Activated CD8-positive, alpha-beta memory T cell treated with anti-CD3 and anti-CD28 coated beads for 1 hour (primary cell): ENCODE results near the gene TRPM6.

ENCODE experiments used
- DNase-seq, 2 donors: peaks; one replicate each; pipeline ENCODE4 v3.0.0-alpha.2; 2020; ENCODE audit warnings: low read depth in 1 of 2; ENCODE audit errors: extremely low read depth in 1 of 2

The TRPM6 gene

DNA sequence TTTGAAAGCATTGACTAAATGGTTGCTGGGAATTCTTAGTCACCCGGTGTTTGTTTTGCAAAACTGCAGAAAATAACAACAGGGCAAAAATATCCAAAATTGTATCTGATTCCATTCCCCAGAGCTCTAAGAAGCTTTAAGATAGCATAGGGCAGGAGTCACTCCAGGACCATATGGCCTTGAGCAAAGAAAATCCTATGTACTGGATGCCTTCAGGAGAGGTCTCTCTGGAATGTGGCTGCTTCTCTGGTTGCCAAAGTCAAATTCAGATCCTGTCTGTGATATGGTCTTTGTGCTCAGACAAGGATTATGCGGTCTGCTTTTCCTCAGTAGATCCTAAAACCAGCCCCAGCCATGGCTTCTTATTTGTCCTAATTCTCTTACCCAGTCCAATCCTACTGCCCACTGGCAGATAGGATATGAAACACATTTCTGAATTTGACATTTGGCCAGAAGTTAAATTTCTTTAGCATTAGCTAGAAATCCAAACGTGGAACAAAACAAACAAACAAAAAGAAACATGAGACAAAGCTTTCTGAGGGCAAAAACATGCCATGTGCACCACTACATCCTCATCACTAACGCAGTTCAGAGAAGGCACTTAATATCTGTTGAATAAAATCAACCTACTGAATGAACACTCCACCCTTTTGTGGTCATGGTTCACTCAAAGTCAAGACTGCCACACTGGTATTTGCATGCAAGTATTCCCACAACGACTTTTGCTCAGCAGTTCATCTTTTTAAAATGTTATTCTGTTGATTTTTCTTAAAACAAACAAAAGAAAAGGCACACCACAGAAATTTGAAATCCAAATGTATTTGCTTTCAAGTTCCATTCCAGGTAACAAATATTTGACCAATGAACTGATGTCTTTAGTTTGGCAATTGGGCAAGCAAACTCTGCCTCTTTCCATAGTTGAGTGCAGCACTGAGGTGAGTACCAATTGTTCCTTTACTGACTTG, 165.7 kb downstream of the TRPM6 start:
- no peak for DNase-seq

DNA sequence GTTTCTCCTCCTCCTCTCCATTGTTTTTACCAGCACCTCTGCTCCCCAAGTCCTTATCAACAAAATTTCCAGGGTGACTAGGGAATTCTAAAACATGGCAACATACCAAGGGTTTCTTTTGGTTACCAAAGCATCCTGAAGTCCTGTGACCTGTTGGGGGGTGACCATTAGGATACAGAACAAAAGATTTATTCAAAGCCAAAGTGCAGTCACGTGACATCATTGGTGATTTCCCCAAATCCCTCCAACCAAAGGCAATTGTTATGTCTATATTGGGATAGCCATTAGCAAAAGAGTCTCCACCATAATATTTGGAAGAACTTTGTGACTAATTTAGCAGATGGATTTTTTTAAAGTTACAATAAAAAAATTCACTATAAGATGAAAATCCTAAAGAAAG, 168.4 kb downstream of the TRPM6 start:
- no peak for DNase-seq

DNA sequence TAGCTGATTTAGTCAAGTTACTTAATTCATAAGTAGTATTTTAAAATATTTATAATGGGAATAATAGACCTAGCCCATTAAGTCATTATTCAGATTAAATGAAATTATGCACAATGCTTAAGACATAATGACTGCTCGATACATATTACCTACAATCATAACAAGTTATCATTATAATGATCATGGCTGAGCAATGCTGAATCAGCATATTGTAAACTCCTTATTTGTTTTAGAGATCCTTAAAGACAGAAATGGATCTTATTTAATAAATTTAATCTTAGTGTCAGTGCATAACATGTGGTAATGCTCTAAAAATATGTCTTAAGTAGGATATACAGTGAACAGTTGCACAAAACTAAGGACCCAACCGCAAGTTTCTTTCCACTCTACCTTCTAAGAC, 169.0 kb downstream of the TRPM6 start:
- no peak for DNase-seq

DNA sequence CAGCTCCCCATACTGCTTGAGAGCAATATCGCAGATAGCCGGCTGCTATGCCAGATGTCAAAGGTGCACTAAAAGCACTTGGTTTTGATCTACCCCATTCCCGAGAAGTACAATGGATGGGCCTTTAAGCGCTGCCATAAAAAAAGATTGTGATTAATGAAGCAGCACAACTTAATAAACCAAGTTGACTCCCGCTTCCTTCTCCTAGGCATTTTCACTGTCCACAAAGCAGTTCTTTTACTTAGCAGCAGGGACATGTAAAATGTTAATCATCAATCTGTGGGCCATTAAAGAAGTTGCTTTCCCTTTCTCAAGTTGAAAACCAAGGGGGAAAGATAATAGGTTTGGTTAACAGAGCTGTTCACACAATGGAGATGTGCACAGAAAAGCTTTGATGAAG, 176.4 kb downstream of the TRPM6 start:
- DNase-seq: no peak

DNA sequence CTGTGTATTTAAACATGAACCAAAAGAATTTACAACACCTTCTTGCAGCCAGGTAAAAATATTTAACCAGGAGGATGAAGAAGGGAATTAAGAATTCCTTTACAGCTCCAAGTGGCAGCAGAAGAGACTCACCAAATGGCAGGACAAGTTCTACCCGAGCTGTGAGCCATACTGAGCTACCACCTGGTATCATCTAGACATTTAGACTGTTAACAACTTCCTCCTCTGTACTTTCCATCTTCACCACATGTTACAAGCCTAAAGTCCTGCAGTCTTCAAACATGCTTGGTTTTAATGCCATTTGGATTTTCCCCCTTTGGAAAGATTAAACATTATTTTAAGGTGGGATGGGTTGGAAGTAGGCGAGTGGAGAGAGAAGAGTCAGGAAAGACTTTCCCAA, 190.2 kb downstream of the TRPM6 start:
- no peak for DNase-seq

DNA sequence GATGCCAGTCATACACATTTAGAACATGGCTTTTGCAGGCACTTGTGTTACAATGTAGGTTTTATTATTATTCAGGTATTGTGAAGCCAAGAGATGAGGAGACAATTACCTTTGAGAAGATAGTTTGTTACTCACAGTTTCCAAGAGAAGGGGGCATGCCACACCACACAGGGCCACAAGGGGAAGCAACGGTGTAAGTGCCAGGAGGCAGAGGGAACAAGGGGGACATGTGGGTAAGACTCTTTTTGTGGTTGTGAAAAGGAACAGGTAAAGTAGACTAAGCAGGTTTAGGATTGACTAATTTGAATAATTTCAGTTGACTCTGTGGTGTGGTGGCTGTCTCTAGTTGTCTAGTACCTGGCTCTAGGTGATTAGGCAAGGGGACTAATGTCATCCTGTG, 191.2 kb downstream of the TRPM6 start:
- DNase-seq: no peak

DNA sequence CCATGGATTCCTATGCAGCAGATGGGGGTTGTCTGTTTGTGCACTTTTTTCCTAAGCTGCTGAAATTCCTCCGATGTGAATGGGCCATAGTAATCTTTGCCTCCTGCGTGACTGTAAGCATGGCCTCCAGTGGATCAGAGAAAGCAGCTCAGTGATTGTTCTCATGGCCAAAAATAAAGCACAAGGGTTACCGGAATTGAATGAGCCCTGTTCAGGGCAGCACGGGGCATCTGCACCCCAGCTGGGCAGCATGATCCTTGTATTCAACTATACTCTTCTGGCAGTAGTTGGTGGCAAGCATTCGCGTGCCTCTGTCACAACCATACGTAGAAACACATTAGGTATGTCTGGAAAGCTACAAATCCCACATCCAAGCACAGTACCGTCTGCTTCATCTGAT, 196.7 kb downstream of the TRPM6 start:
- no peak for DNase-seq

DNA sequence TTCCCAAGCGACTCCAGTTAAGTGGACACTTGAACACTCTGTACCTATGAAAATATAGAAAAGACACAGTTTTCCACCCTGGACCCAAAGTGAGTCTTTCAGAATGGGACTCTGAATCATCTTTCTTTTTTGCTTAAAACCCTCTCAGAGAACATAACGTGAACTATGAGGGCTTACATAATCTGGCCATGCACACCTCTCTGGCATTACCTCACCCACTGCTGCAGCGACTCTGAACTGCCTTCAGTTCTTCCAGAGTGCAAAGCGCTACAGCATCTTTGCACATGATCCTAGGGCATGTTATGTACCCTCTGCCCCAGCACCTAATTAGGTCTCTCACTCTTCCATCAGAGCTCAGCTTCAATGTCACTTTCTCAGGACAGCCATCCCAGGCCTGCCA, 204.4 kb downstream of the TRPM6 start:
- no peak for DNase-seq

DNA sequence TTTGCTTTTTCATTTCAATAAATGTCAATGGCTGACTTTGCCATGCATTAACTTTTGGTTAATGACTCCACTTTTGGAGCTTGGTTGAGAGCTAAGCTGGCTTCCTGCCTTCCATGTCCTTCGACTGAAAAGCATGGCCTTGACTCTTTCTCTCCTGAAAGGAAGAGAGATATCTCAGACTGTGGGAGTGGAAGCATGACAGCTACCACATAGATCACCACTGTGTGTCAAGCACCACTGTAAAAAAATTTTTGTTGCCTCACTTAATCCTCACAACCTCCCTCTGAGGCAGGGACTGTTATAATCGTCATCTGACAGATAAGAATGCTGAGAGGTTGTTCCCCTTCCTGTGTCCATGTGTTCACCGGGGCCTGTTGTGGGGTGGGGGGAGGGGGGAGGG, 205.8 kb downstream of the TRPM6 start:
- DNase-seq: no peak

DNA sequence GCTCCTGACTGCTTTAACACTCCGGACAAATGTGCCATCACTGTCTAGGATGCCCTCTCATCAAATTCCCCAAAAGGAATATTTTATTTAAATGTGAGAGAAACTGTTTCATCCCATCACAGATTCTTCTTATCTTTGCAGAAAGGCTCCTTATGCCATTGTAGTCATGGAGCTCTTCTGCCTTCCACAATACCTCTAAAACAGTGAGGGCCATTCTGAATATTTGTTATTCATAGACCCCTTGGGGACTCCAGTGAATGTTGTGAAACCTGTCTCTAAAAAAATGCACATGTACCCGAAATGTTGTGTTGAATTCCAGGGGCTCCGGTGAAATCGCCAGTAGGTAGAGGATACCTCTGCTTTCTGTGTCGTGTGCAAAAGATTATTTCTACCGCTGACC, 213.6 kb downstream of the TRPM6 start:
- no peak for DNase-seq
